ENCODE data around the gene PSME1.
A peak's percentile ranks its signal among the peaks of the same experiment; 100 is the strongest.

PSME1 gene

DNA sequence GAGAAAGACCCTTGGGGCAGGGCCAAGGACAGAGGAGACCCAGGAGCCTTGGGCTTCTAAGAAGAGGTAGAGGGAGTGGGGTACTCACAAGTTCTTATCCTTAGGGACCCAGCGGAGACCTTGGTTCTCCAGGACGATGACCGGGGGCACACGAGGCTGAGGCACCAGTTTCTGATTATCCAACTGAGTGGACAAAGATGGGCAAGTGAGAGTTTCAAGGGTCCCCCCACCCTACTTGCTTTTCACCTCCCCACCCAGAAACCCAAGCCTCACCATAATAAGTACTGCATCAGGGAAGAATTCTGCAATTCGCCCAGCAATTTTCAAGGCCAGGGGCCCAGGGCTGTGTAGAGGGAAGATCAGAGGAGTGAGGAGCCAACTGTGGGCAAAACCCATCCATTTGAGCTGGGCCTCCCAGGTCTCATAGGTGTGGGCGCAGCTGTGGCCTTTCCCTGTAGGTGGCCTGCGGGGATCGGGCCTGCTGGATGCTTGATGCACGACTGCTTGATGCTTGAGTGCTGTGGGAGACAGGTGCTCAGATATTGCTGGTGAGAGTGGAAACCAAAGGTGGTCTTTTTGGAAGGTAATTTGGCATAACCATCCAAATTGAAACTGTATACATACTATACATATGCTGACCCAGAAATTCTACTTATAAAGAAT lies 3.4 kb downstream of the PSME1 start:
- H3K4me2 ChIP-seq (ENCODE audit: low read depth, low read length, poor library complexity, severe bottlenecking), result peak overlapping the region; percentile 89
- peak overlapping the region; percentile 23; the same call in 1 of the 2 replicates for H3K27ac ChIP-seq (ENCODE audit: low read depth, low read length)
- TF ChIP-seq, protein P1, sequence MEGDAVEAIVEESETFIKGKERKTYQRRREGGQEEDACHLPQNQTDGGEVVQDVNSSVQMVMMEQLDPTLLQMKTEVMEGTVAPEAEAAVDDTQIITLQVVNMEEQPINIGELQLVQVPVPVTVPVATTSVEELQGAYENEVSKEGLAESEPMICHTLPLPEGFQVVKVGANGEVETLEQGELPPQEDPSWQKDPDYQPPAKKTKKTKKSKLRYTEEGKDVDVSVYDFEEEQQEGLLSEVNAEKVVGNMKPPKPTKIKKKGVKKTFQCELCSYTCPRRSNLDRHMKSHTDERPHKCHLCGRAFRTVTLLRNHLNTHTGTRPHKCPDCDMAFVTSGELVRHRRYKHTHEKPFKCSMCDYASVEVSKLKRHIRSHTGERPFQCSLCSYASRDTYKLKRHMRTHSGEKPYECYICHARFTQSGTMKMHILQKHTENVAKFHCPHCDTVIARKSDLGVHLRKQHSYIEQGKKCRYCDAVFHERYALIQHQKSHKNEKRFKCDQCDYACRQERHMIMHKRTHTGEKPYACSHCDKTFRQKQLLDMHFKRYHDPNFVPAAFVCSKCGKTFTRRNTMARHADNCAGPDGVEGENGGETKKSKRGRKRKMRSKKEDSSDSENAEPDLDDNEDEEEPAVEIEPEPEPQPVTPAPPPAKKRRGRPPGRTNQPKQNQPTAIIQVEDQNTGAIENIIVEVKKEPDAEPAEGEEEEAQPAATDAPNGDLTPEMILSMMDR (IDR thresholded peaks at IDR 0.05; ENCODE audit: insufficient read depth, low read length, poor library complexity, severe bottlenecking), result no peak
- TF ChIP-seq EZH2phosphoT487 (conservative IDR thresholded peaks at IDR 0.05; ENCODE audit: low read length), result no peak
- H3K4me3 ChIP-seq (ENCODE audit: insufficient read depth, low read length, poor library complexity, severe bottlenecking), result peak overlapping the region; percentile 73
- peaks cover 39% of the 10 kb centered on the region for H3F3A ChIP-seq (ENCODE audit: insufficient read depth)
- H3K79me2 ChIP-seq (ENCODE audit: insufficient read depth, low read length), result peaks cover 20% of the 10 kb centered on the region
- no peaks in the 10 kb centered on the region for H3K9me2 ChIP-seq (replicated peaks; ENCODE audit: insufficient read depth, low read length)
- H3K9me3 ChIP-seq (ENCODE audit: insufficient read depth, low read length), result no peaks in the 10 kb centered on the region
- H3K36me3 ChIP-seq (ENCODE audit: low read length), result 0 out of 2 replicates have a peak, but pooled peaks cover 2% of the 10 kb centered on the region
- peak overlapping the region; percentile 80 for H3K9ac ChIP-seq (ENCODE audit: low read length)
- H4K20me1 ChIP-seq (ENCODE audit: low read depth, low read length), result no peaks in the 10 kb centered on the region
- no peaks in the 10 kb centered on the region for H3K27me3 ChIP-seq (ENCODE audit: low read length)
- H2AFZ ChIP-seq (ENCODE audit: low read depth, low read length, severe bottlenecking), result no peak overlapping the region

DNA sequence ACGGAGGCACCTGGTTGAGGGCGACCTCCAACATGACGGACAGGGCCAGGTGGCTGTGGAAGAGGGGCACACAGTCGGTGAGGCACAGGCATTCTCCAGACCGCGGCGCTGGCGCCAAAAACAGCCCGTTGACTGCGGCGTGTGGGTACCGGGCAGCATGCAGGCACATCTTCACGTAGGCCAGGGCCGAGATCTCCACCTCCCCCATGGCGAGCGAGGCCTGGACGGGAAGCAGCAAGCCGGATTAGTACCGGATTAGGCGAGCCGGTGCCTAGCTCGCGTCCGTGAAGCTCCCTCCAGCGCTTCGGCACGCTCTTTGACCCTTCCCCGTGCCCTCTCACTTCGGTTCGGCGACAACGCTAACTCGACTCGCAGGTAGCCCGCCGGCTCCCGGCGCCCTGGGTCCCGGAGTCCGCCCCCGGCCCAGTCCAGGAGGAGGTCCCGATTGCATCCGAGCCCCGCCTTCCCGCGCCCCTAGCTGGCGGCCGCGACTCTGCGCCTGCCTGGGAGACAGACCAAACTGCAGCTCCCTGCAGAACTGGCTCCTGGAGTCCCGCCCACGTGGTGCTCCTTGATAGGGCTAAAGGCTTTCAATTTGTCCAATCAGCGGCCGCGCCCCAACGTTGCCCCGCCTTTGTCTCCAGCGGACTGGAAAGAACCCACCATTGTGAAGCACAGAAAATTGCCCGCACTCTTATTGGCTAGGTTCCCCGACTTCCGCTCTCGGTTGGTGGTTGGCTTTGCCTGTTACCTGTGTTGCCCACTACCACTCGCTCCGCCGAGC lies 5.3 kb downstream of the PSME1 start, which contains the start of gene EMC9:
Gene EMC9, minus strand, starts transcription at position 495 of the 784 bp plus-strand sequence. Its CDS starts 287 bp downstream, at position 208.
- Histone ChIP-seq H3K27ac (ENCODE audit: low read depth, low read length) (peak within 1 kb of the TSS; percentile 87), H3K36me3 (ENCODE audit: low read length) (0 out of 2 replicates have a peak, but pooled peaks cover 6% of the 10 kb centered on the region), H3K9ac (ENCODE audit: low read length) (peak within 1 kb of the TSS; percentile 80), H2AFZ (ENCODE audit: low read depth, low read length, severe bottlenecking) (peak within 1 kb of the TSS; percentile 84), H3K27me3 (ENCODE audit: low read length) (no peaks in the 10 kb centered on the region), H4K20me1 (ENCODE audit: low read depth, low read length) (no peaks in the 10 kb centered on the region), H3K9me2 (replicated peaks; ENCODE audit: insufficient read depth, low read length) (no peaks in the 10 kb centered on the region), H3K9me3 (ENCODE audit: insufficient read depth, low read length) (no peaks in the 10 kb centered on the region), H3F3A (ENCODE audit: insufficient read depth) (peaks cover 36% of the 10 kb centered on the region), H3K79me2 (ENCODE audit: insufficient read depth, low read length) (peaks cover 32% of the 10 kb centered on the region), H3K4me2 (ENCODE audit: low read depth, low read length, poor library complexity, severe bottlenecking) (peak within 1 kb of the TSS; percentile 89), H3K4me3 (ENCODE audit: insufficient read depth, low read length, poor library complexity, severe bottlenecking) (peak within 1 kb of the TSS; percentile 73)
- TF ChIP-seq EZH2phosphoT487 (conservative IDR thresholded peaks at IDR 0.05; ENCODE audit: low read length), result no peak
- TF ChIP-seq, protein P1 (IDR thresholded peaks at IDR 0.05; ENCODE audit: insufficient read depth, low read length, poor library complexity, severe bottlenecking), result no peak

DNA sequence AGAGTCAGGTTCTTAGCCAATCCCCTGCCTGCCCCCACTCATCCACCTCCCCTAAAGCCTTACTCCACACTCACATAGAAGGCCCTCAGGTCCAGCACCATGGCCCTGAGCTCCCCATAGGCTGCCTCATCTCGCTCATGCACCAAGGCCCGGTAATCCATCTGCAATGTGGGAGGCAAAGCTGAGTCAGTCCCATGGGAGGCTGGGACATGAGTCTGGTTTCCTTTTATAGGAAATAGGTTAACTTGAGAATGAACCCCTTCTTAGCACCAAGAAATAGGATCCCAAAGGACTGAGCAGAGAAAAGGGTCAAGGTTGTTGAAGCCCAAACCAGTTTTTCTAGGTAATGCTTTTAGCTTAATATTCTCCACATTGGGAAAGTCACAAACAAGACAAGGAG lies 7.5 kb downstream of the PSME1 start:
- Histone ChIP-seq H3K9me3 (ENCODE audit: insufficient read depth, low read length) (no peaks in the 10 kb centered on the region), H3K36me3 (ENCODE audit: low read length) (0 out of 2 replicates have a peak, but pooled peaks cover 6% of the 10 kb centered on the region), H4K20me1 (ENCODE audit: low read depth, low read length) (no peaks in the 10 kb centered on the region), H3K79me2 (ENCODE audit: insufficient read depth, low read length) (peaks cover 43% of the 10 kb centered on the region), H3K9me2 (replicated peaks; ENCODE audit: insufficient read depth, low read length) (no peaks in the 10 kb centered on the region), H3K27me3 (ENCODE audit: low read length) (no peaks in the 10 kb centered on the region), H3K4me3 (ENCODE audit: insufficient read depth, low read length, poor library complexity, severe bottlenecking) (no peak overlapping the region), H3F3A (ENCODE audit: insufficient read depth) (peaks cover 24% of the 10 kb centered on the region), H3K4me2 (ENCODE audit: low read depth, low read length, poor library complexity, severe bottlenecking) (no peak overlapping the region), H2AFZ (ENCODE audit: low read depth, low read length, severe bottlenecking) (no peak overlapping the region), H3K27ac (ENCODE audit: low read depth, low read length) (no peak overlapping the region), H3K9ac (ENCODE audit: low read length) (no peak overlapping the region)
- no peak for TF ChIP-seq EZH2phosphoT487 (conservative IDR thresholded peaks at IDR 0.05; ENCODE audit: low read length)
- TF ChIP-seq, protein P1 (IDR thresholded peaks at IDR 0.05; ENCODE audit: insufficient read depth, low read length, poor library complexity, severe bottlenecking), result no peak

Measured in SU-DHL-6 (cell line).